COLO668 (cell line): ENCODE data around the gene SCYGR3.
"Not testable (repeated sequence)": the region's sequence is repeated elsewhere in the genome, so short reads cannot be mapped to it uniquely, and the experiment has no call there.

Source experiments
- DNase-seq: peaks from one replicate; lab custom pipeline; 2025; ENCODE audit not compliant: unreplicated experiment; lab: John Stamatoyannopoulos, UW

SCYGR3 gene

GRCh38 chr2:227614246-227614645, 394 bp downstream of the SCYGR3 start:
- no peak for DNase-seq

- DNase-seq: no peak
These were observed 1.4 kb downstream of the SCYGR3 start for GRCh38 chr2:227613272-227613660.

DNA sequence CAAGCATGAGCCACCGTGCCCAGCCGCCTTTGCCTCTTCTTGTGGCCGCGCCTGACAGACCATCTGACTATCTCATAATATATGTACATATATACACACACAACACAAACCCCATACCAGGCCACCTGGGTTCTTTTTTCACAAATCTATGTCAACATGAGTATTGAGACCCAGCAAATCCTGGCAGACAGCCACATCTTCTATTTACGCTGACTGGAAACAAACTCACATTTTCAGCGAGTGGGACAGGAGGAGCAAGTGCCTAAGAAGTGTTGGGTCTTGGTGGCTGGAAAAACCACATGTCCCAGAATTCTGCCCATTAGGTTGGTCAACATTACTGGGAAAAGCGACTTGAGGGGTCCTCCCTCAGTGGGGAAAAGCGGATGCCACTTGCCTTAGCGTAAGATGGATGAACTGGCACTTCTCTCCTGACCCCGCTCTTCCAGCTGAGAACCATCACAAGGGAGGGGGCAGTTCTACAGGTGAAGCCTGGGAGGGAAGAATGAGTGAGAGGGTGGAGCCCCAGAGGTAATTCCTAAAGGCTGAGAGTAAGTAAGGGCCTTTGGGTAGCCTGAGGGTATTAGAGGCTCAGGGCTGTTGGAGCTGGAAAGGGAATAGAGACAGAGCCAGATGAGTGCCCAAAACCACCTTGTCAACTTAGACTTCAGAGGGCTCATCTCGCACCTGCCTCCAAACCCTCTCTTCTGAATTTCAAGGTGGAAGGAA, 1.9 kb downstream of the SCYGR3 start:
- peak; percentile 36 for DNase-seq

DNA sequence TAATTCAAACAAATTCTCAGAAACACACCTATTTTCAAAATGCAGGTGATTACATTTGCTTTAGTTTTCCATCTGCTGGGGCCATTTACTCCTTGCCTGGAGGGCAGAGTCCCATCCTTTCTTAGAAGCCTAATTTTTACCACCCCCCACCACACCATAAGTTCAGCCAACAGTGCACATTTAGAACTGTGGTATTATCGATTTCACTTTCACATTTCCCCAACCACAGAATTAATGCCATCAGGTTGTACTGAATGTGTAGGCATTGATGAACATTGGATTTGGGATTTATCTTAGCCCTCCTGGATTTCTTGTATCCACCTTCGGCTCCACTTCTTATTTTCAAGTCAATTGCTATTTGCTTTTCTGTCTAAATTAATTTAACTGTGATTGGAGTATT, 4.5 kb downstream of the SCYGR3 start:
- DNase-seq: no peak

- peak; percentile 58 for DNase-seq
These were observed 5.9 kb downstream of the SCYGR3 start for GRCh38 chr2:227608561-227609338.

DNA sequence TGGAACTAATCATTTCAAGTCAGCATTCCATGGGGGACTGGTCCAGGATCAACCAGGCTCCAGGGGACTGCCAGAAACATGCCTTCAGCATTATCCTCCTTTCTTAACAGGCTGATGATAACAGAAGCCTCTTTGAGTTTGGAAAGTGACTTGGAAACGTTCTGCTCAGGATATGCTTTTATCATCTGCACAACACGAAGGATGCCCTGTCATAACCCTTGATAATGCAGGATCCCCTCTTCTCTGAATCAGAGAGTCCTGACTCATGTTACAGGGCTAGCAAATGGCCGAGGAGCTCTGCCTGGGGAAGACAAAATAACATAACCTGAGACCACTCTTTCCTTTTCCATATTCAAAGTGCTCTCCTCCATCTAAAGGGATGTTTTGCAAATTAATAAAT, 6.7 kb downstream of the SCYGR3 start:
- DNase-seq: no peak

GRCh38 chr2:227606476-227606875, 8.2 kb downstream of the SCYGR3 start:
- DNase-seq: no peak

- DNase-seq: no peak
These were observed 12.3 kb downstream of the SCYGR3 start for GRCh38 chr2:227602358-227602757.

GRCh38 chr2:227598835-227599503, 15.7 kb downstream of the SCYGR3 start, which contains the start of gene SCYGR2:
Gene SCYGR2 (plus strand): TSS chr2:227598893. CDS start chr2:227598893, 0 bp downstream.
- not testable (repeated sequence) for DNase-seq

DNA sequence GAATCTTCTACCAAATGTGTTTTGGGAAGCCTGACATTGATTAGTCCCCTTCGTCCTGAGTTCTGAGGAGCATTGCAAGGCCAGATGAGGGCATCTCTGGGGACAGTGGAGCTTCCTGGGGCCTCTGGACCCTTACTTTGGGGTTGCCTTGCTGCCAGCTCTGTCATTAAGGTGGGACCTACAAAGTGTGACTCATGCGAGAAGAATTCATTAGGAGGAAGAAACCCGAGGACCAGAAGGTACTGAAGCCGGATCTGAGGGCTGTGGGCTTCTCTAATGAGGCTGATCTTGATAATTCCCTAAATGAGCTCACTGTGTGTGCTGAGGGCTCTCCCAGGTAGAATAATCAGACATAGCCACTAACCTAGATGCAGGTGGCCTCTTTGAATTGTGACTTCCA, 16.6 kb downstream of the SCYGR3 start:
- no peak for DNase-seq

- DNase-seq: no peak
These were observed 17.6 kb downstream of the SCYGR3 start for GRCh38 chr2:227597036-227597435.

DNA sequence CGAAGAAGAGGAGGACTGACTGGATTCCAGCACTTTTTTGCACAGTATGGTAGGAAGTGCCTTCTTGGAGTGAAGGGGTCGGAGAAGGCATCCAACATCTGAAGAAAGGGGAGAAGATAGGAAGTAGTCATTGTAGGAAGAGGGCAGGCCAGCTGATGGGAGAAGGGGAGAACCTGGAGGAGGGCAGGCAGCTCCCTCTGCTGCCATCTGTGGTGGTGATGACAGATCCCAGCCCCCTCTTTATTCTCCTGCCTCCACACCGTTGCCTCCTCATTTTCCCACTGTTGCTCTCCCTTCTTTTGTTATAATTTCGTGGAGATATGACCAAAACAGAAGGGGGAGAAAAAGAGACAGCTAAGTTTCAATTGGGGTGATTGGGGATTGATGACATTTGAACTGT, 18.8 kb downstream of the SCYGR3 start:
- DNase-seq: no peak

DNA sequence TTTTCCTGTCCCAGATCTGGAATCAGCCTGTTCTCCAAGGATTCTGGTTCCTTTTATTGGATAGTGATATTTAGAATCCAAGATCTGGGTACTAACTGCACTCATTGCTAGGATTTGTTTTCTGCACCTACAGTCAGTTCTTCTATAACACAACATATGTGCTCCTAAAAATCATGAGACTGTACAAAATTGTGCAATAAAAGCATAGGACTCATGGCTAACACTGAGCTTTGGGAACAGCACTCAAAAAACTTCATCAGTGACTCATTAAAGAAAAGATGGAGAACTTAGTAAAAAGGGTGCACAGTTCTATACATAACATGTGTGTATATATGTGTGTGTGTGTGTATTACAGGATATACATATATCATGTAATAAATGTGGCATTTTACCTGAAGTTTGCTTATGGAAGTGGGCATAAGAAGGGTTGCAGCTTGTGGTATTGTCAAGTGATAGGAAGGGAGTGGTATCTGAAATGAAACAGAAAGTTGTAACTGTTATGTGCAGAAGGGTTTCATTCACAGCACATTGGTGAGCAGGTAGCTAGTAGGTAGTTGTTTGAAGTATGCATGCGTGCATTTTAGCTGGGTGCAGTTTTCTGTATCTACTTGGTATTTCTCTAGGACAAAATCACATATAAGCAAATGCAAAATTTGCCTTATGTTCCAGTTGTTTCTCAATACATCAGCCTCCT, 21.8 kb downstream of the SCYGR3 start:
- DNase-seq: no peak

DNA sequence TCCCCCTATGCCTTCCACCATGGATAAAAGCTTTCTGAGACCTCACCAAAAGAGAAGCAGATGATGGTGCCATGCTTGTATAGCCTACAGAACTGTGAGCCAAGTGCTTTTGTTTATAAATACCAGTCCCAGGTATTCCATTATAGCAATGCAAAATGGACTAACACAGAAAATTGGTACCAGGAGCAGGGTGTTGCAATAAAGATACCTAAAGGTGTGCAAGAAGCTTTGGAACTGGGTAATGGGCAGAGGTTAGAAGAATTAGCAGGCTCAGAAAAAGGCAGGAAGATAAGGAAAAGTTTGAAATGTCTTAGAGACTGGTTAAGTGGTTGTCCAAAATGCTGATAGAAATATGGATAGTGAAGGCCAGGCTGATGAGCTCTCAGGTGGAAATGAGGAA, 32.3 kb downstream of the SCYGR3 start:
- DNase-seq: no peak

DNA sequence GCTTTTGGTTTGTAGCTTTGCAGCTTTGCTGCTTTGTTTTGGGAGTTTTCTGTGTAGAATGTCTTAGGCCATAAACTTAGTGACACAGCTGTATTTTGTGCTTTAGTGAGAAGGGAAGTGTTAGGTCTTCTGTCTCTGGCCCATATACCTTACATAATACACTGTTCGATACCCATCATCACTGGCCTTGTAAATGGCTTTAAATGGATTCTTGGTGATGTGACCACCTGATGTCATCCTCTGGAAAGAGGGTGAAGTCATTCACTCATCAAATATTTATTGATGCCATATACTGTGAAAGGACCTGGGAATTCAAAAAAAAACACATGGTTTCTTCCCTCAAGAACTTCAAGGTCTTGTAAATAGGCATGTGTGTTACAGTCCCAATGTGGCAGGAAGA, 34.8 kb downstream of the SCYGR3 start:
- no peak for DNase-seq

DNA sequence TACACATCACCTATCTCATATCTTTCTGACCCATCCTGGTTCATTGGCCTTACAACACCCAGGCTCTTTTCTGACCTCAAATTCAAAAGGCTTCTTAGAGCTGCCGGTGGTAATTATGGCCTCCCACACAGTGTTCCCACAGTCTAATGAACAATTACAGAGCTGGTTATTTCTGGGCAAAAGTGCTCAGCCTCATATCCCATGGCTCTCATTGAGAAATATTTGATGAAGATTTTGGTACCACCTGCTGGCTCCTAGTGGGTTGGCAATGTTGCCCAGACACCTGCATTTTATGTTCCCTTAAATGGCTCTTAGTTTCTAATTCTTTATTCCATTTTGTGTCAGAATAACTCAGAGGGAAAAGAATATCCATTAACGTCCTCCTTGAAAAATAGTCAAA, 36.0 kb downstream of the SCYGR3 start:
- DNase-seq: no peak

DNA sequence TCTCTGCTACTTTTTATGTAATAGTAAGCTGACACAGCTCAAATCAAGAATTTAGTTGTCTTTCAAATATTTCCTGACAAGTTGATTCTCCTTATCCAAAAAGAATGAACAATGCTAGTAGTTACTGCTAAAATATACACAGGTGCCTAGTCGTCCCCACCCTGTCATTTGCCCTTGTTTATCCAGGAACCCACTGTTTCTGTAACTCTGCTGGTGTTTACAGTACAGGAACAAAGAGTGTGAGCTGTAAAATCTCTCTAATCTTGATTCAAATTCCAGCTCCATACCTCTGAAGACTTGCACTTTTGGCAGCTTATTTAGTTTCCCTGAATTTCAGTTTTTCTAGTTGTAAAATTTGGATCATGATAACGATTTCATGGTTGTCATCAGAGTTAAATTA, 37.1 kb downstream of the SCYGR3 start:
- no peak for DNase-seq

DNA sequence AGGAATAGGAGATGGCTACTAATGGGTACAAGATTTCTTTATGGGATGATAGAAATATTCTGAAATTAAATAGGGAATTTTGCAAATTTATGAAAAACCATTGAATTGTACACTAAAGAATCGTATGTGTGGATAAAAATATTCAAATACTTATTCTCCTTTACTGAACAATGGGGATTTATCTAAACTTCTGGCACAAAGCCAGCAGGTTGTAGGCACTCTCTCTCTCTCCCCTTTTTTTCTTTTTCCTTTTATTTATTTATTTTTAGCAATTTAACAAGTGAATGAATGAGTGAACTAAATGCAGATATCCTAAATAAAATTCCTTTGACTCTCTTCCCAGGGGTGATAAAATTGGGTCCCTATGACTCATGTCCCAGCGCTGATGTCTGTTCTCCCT, 37.8 kb downstream of the SCYGR3 start:
- DNase-seq: no peak

GRCh38 chr2:227576110-227576509, 38.5 kb downstream of the SCYGR3 start:
- DNase-seq: no peak

GRCh38 chr2:227570615-227571014, 44.0 kb downstream of the SCYGR3 start:
- no peak for DNase-seq

GRCh38 chr2:227568852-227569169, 45.8 kb downstream of the SCYGR3 start:
- no peak for DNase-seq

DNA sequence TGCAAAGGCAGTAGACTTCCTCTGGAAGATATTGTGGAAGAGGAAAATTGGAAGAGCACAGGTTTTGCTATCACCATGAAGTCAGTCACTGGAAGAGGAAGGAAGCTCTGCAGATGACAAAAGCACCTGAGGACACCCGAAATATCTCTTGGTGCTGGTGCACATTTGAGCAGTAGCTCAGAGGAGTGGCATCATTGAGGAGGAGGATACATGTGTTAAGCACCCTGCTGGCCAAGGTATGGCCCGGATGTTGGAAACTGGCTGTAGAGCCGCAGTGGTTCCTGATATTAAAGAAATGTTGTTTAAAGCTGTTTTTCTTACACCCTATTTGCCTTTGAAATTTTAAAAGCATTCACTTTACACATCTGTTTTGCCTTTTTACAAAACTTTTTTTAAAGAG, 48.6 kb downstream of the SCYGR3 start:
- no peak for DNase-seq
